ENCODE data around the gene AGTPBP1.
A peak's percentile ranks its signal among the peaks of the same experiment; 100 is the strongest.

AGTPBP1 gene

GRCh38 chr9:85523202-85523601 is 218.6 kb downstream of the AGTPBP1 start:
- Histone ChIP-seq H3K4me3 (replicated peaks; ENCODE audit: insufficient read depth, low read length) (peak overlapping the region; percentile 49), H3K27me3 (ENCODE audit: insufficient read depth, poor library complexity, severe bottlenecking) (no peaks in the 10 kb centered on the region), H3K27ac (replicated peaks) (no peak overlapping the region)
- DNase-seq (ENCODE audit: low read depth in 1 of 2, low spot score in 1 of 2), result no peak
- no peak for TF ChIP-seq POLR2AphosphoS5 (IDR thresholded peaks at IDR 0.05; ENCODE audit: low read depth)
- TF ChIP-seq GABPA (IDR thresholded peaks at IDR 0.05; ENCODE audit: low read depth), result no peak
- TF ChIP-seq REST (IDR thresholded peaks at IDR 0.05; ENCODE audit: insufficient replicate concordance, low read depth), result no peak
- TF ChIP-seq SPI1 (IDR thresholded peaks at IDR 0.05; ENCODE audit: borderline replicate concordance, low read depth), result no peak
- TF ChIP-seq CTCF (IDR thresholded peaks at IDR 0.05; ENCODE audit: insufficient read depth, low read length), result no peak

- DNase-seq (ENCODE audit: low read depth in 1 of 2, low spot score in 1 of 2), result peak; percentile 86
- no peaks in the 10 kb centered on the region for H3K27me3 ChIP-seq (ENCODE audit: insufficient read depth, poor library complexity, severe bottlenecking)
- H3K4me3 ChIP-seq (replicated peaks; ENCODE audit: insufficient read depth, low read length), result peak overlapping the region; percentile 49
- TF ChIP-seq POLR2AphosphoS5 (IDR thresholded peaks at IDR 0.05; ENCODE audit: low read depth), result no peak
- peak; percentile 77; the same call in 1 of the 2 replicates for TF ChIP-seq SPI1 (IDR thresholded peaks at IDR 0.05; ENCODE audit: borderline replicate concordance, low read depth)
- H3K27ac ChIP-seq (replicated peaks), result peak overlapping the region; percentile 42
Measured at GRCh38 chr9:85522459-85523092, 219.2 kb downstream of the AGTPBP1 start.

- Histone ChIP-seq H3K27me3 (ENCODE audit: insufficient read depth, poor library complexity, severe bottlenecking) (no peaks in the 10 kb centered on the region), H3K4me3 (replicated peaks; ENCODE audit: insufficient read depth, low read length) (no peak overlapping the region; the same call in 1 of the 2 replicates), H3K27ac (replicated peaks) (no peak overlapping the region)
- DNase-seq (ENCODE audit: low read depth in 1 of 2, low spot score in 1 of 2), result no peak
- TF ChIP-seq CTCF (IDR thresholded peaks at IDR 0.05; ENCODE audit: insufficient read depth, low read length), result no peak
- no peak for TF ChIP-seq REST (IDR thresholded peaks at IDR 0.05; ENCODE audit: insufficient replicate concordance, low read depth)
- no peak for TF ChIP-seq SPI1 (IDR thresholded peaks at IDR 0.05; ENCODE audit: borderline replicate concordance, low read depth)
- no peak for TF ChIP-seq POLR2AphosphoS5 (IDR thresholded peaks at IDR 0.05; ENCODE audit: low read depth)
- no peak for TF ChIP-seq GABPA (IDR thresholded peaks at IDR 0.05; ENCODE audit: low read depth)
Measured at GRCh38 chr9:85521371-85522197, 220.2 kb downstream of the AGTPBP1 start.

- TF ChIP-seq GABPA (IDR thresholded peaks at IDR 0.05; ENCODE audit: low read depth) (no peak), REST (IDR thresholded peaks at IDR 0.05; ENCODE audit: insufficient replicate concordance, low read depth) (no peak)
- Histone ChIP-seq H3K27me3 (ENCODE audit: insufficient read depth, poor library complexity, severe bottlenecking) (no peaks in the 10 kb centered on the region), H3K4me3 (replicated peaks; ENCODE audit: insufficient read depth, low read length) (no peak overlapping the region), H3K27ac (replicated peaks) (no peak overlapping the region)
- DNase-seq (ENCODE audit: low read depth in 1 of 2, low spot score in 1 of 2), result no peak
Measured at GRCh38 chr9:85516976-85517637, 224.6 kb downstream of the AGTPBP1 start.

Measured in HL-60 (cell line).